HL-60 (cell line): Measurements from ENCODE around the gene SLC4A4.

ENCODE experiments used
- GABPA ChIP-seq: IDR thresholded peaks from 2 replicates; pipeline ENCODE4 v1.6.1; 2012; ENCODE audit warnings: low read depth
- POLR2AphosphoS5 ChIP-seq: IDR thresholded peaks from 2 replicates; pipeline ENCODE4 v1.6.1; 2012; ENCODE audit warnings: low read depth
- TF ChIP-seq, protein P1 (sequence below): IDR thresholded peaks from one replicate; pipeline ENCODE4 v1.5.1; 2011; ENCODE audit warnings: low read length, control low read depth, inconsistent platforms; ENCODE audit not compliant: insufficient read depth

- TF ChIP-seq, protein P1, sequence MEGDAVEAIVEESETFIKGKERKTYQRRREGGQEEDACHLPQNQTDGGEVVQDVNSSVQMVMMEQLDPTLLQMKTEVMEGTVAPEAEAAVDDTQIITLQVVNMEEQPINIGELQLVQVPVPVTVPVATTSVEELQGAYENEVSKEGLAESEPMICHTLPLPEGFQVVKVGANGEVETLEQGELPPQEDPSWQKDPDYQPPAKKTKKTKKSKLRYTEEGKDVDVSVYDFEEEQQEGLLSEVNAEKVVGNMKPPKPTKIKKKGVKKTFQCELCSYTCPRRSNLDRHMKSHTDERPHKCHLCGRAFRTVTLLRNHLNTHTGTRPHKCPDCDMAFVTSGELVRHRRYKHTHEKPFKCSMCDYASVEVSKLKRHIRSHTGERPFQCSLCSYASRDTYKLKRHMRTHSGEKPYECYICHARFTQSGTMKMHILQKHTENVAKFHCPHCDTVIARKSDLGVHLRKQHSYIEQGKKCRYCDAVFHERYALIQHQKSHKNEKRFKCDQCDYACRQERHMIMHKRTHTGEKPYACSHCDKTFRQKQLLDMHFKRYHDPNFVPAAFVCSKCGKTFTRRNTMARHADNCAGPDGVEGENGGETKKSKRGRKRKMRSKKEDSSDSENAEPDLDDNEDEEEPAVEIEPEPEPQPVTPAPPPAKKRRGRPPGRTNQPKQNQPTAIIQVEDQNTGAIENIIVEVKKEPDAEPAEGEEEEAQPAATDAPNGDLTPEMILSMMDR = no peak
- no peak for TF ChIP-seq GABPA
- no peak for TF ChIP-seq POLR2AphosphoS5
Measured at GRCh38 chr4:71441186-71442169, 102.7 kb downstream of the SLC4A4 start.
